Activated naive CD4-positive, alpha-beta T cell treated with anti-CD3 and anti-CD28 coated beads, Interleukin-2, amount 50 U/mL, for 72 hours (primary cell): Measurements from ENCODE around the gene USP49. TPM values are rescaled to one million over a fixed set of nuclear protein-coding genes. Genes with fewer than 3 reads are reported as not detected.
A peak's percentile ranks its signal among the peaks of the same experiment; 100 is the strongest.
"Not testable (repeated sequence)": the region's sequence is repeated elsewhere in the genome, so short reads cannot be mapped to it uniquely, and the experiment has no call there.

ENCODE experiments used
- ATAC-seq, 2 donors: fragments of 150-1000 bp; cut with Tn5 transposase; 2 replicates each; pipeline ENCODE4 v1.10.0; 2021; ENCODE audit warnings: mild to moderate bottlenecking in 2 of 2, moderate library complexity in 2 of 2
- DNase-seq, 2 donors: peaks; one replicate each; pipeline ENCODE4 v3.0.0; 2021 to 2022; ENCODE audit warnings: low spot score in 2 of 2
- H3K27ac Mint-ChIP-seq, 2 donors: one replicate each; pipeline ENCODE4 v1.8.0; 2022; ENCODE audit warnings: mild to moderate bottlenecking in 2 of 2, mixed read lengths in 2 of 2
- H3K36me3 Mint-ChIP-seq, 2 donors: one replicate each; pipeline ENCODE4 v1.8.0; 2022; ENCODE audit warnings: mixed read lengths in 2 of 2
- H3K9me3 Mint-ChIP-seq, 2 donors: one replicate each; pipeline ENCODE4 v1.8.0; 2022; ENCODE audit warnings: mixed read lengths in 2 of 2
- total RNA-seq, 2 donors: library from RNA; stranded (reverse); gene quantifications; one replicate each; pipeline ENCODE4 v1.2.3, GENCODE V29; 2022

Gene USP49
- total RNA-seq, 2 donors from 2014 or later, result 8.3 to 16.7 TPM

GRCh38 chr6:41781366-41781730 is 113.8 kb downstream of the USP49 start:
- Mint-ChIP-seq H3K27ac (no peak overlapping the region), H3K36me3 (no peaks in the 10 kb centered on the region), H3K9me3 (no peaks in the 10 kb centered on the region)
- DNase-seq (no peak), ATAC-seq (no peak)

GRCh38 chr6:41780551-41781365 is 114.4 kb downstream of the USP49 start, which contains the start of gene PRICKLE4:
TSS of gene PRICKLE4 (plus strand) at chr6:41780782. CDS start at chr6:41783474, 2,692 bp downstream.
- ATAC-seq, result no peak
- no peak for DNase-seq
- H3K36me3 Mint-ChIP-seq, result no peaks in the 10 kb centered on the region
- H3K9me3 Mint-ChIP-seq, result no peaks in the 10 kb centered on the region
- peak within 1 kb of the TSS in 1 of 2 donors; percentile 72 for H3K27ac Mint-ChIP-seq

GRCh38 chr6:41779788-41780550 is 115.2 kb downstream of the USP49 start, which contains the start of gene FRS3:
TSS of gene FRS3 (minus strand) at chr6:41779900. CDS start at chr6:41776987, 2,913 bp downstream.
- Mint-ChIP-seq H3K9me3 (no peaks in the 10 kb centered on the region), H3K36me3 (no peaks in the 10 kb centered on the region), H3K27ac (peak within 1 kb of the TSS; percentile 49 to 90)
- DNase-seq, result peak; percentile 97 to 100
- peak; percentile 98 for ATAC-seq

- H3K9me3 Mint-ChIP-seq, result no peaks in the 10 kb centered on the region
- DNase-seq (no peak), ATAC-seq (no peak)
- no peaks in the 10 kb centered on the region for H3K36me3 Mint-ChIP-seq
- H3K27ac Mint-ChIP-seq, result peak overlapping the region; percentile 49 to 90
Observed at GRCh38 chr6:41779336-41779735, 115.8 kb downstream of the USP49 start.

- no peaks in the 10 kb centered on the region for H3K36me3 Mint-ChIP-seq
- peak overlapping the region; percentile 49 to 90 for H3K27ac Mint-ChIP-seq
- H3K9me3 Mint-ChIP-seq, result no peaks in the 10 kb centered on the region
- ATAC-seq, result no peak
- no peak for DNase-seq
Observed at GRCh38 chr6:41778895-41779294, 116.3 kb downstream of the USP49 start.

- DNase-seq (no peak), ATAC-seq (no peak)
- H3K36me3 Mint-ChIP-seq, result no peaks in the 10 kb centered on the region
- H3K27ac Mint-ChIP-seq, result no peak overlapping the region
- no peaks in the 10 kb centered on the region for H3K9me3 Mint-ChIP-seq
Observed at GRCh38 chr6:41777551-41778285, 117.5 kb downstream of the USP49 start.

- ATAC-seq (no peak), DNase-seq (no peak)
- Mint-ChIP-seq H3K9me3 (no peaks in the 10 kb centered on the region), H3K27ac (no peak overlapping the region), H3K36me3 (no peaks in the 10 kb centered on the region)
Observed at GRCh38 chr6:41775293-41775882, 119.8 kb downstream of the USP49 start.

- DNase-seq (no peak), ATAC-seq (no peak)
- Mint-ChIP-seq H3K36me3 (no peaks in the 10 kb centered on the region), H3K27ac (no peak overlapping the region), H3K9me3 (no peaks in the 10 kb centered on the region)
Observed at GRCh38 chr6:41774841-41775240, 120.3 kb downstream of the USP49 start.

GRCh38 chr6:41771058-41771983 is 123.9 kb downstream of the USP49 start:
- no peak for DNase-seq
- ATAC-seq, result no peak
- Mint-ChIP-seq H3K27ac (no peak overlapping the region), H3K36me3 (no peaks in the 10 kb centered on the region), H3K9me3 (no peaks in the 10 kb centered on the region)

GRCh38 chr6:41770381-41771057 is 124.7 kb downstream of the USP49 start:
- H3K36me3 Mint-ChIP-seq, result no peaks in the 10 kb centered on the region
- no peak overlapping the region for H3K27ac Mint-ChIP-seq
- no peak for DNase-seq
- no peaks in the 10 kb centered on the region for H3K9me3 Mint-ChIP-seq
- ATAC-seq, result no peak

- peak overlapping the region; percentile 44 to 61 for H3K27ac Mint-ChIP-seq
- DNase-seq (no peak), ATAC-seq (no peak)
- no peaks in the 10 kb centered on the region for H3K36me3 Mint-ChIP-seq
- no peaks in the 10 kb centered on the region for H3K9me3 Mint-ChIP-seq
Observed at GRCh38 chr6:41769376-41769775, 125.8 kb downstream of the USP49 start.

GRCh38 chr6:41768545-41769308 is 126.4 kb downstream of the USP49 start:
- H3K36me3 Mint-ChIP-seq, result no peaks in the 10 kb centered on the region
- ATAC-seq, result peak; percentile 28 to 48
- no peak for DNase-seq
- peak overlapping the region; percentile 61 to 74 for H3K27ac Mint-ChIP-seq
- H3K9me3 Mint-ChIP-seq, result no peaks in the 10 kb centered on the region

GRCh38 chr6:41767112-41767833 is 127.9 kb downstream of the USP49 start:
- Mint-ChIP-seq H3K9me3 (no peaks in the 10 kb centered on the region), H3K36me3 (no peaks in the 10 kb centered on the region), H3K27ac (no peak overlapping the region)
- ATAC-seq (no peak), DNase-seq (no peak)

- H3K36me3 Mint-ChIP-seq, ATAC-seq, H3K9me3 Mint-ChIP-seq, DNase-seq: not testable (repeated sequence)
- H3K27ac Mint-ChIP-seq, result peak overlapping the region in 1 of 2 donors; percentile 46
Observed at GRCh38 chr6:41766043-41766664, 129.0 kb downstream of the USP49 start.
